HEK293 (cell line): ENCODE data around the gene PKP3.
A peak's percentile ranks its signal among the peaks of the same experiment; 100 is the strongest.
"Not testable (repeated sequence)": the region's sequence is repeated elsewhere in the genome, so short reads cannot be mapped to it uniquely, and the experiment has no call there.

Experiments used
- CTCF ChIA-PET: fragments of 350-600 bp; formaldehyde crosslinking; extraction: SDS; loops from one replicate; lab custom pipeline; 2021; ENCODE audit warnings: antibody characterized with exemption; lab: Yijun Ruan, JAX
- POLR2A ChIA-PET: fragments of 300-600 bp; formaldehyde crosslinking; extraction: SDS; loops from one replicate; lab custom pipeline; 2020; ENCODE audit warnings: antibody characterized with exemption, inconsistent platforms; lab: Yijun Ruan, JAX
- H3K27ac ChIP-seq: fragments of 200-500 bp; sonication (Bioruptor generic); 2 replicates; pipeline ENCODE4 v1.5.1; 2014; ENCODE audit warnings: low read depth, low read length, control low read depth, inconsistent platforms; ENCODE audit errors: extremely low read depth
- H3K36me3 ChIP-seq, 2 experiments: fragments of 200-500 bp in 1 of 2; sonication (Bioruptor generic) in 1 of 2; 1 replicate in 1 of 2; 2 replicates in 1 of 2; pipeline ENCODE4 v1.5.1; 2014 to 2017; ENCODE audit warnings: inconsistent platforms in 2 of 2, low read length in 2 of 2; ENCODE audit not compliant: control insufficient read depth in 2 of 2, insufficient read depth in 1 of 2
- H3K4me1 ChIP-seq: fragments of 200-500 bp; sonication (Bioruptor generic); 2 replicates; pipeline ENCODE4 v1.5.1; 2014; ENCODE audit warnings: mild to moderate bottlenecking, low read length, inconsistent platforms; ENCODE audit not compliant: control insufficient read depth, insufficient read depth
- H3K4me3 ChIP-seq: 2 replicates; pipeline ENCODE4 v1.5.1; 2011; ENCODE audit warnings: low read depth, mild to moderate bottlenecking, control low read depth, low read length, moderate library complexity
- H3K9me3 ChIP-seq: fragments of 200-500 bp; sonication (Bioruptor generic); 2 replicates; pipeline ENCODE4 v1.5.1; 2014; ENCODE audit warnings: low read depth, low read length, inconsistent platforms; ENCODE audit not compliant: control insufficient read depth, insufficient read depth
- BCL11A ChIP-seq: fragments of 450-650 bp; formaldehyde crosslinking; IDR thresholded peaks from 2 replicates; pipeline ENCODE4 v1.5.1; 2016; ENCODE audit warnings: low read depth, missing biosample characterization, missing genetic modification characterization
- GLI2 ChIP-seq: fragments of 450-650 bp; formaldehyde crosslinking; IDR thresholded peaks from 2 replicates; pipeline ENCODE4; 2017; ENCODE audit warnings: missing biosample characterization, missing genetic modification characterization, low read depth, borderline replicate concordance
- KLF16 ChIP-seq: fragments of 450-650 bp; formaldehyde crosslinking; IDR thresholded peaks from 2 replicates; pipeline ENCODE4 v1.5.1; 2017; ENCODE audit warnings: missing biosample characterization, missing genetic modification characterization
- KLF17 ChIP-seq: fragments of 450-650 bp; formaldehyde crosslinking; IDR thresholded peaks from 2 replicates; pipeline ENCODE4 v1.5.1; 2016; ENCODE audit warnings: missing biosample characterization, missing genetic modification characterization
- RBAK ChIP-seq: fragments of 450-650 bp; formaldehyde crosslinking; IDR thresholded peaks from 2 replicates; pipeline ENCODE4 v1.5.1; 2016; ENCODE audit warnings: missing biosample characterization, missing genetic modification characterization
- SCRT1 ChIP-seq: fragments of 450-650 bp; formaldehyde crosslinking; IDR thresholded peaks from 2 replicates; pipeline ENCODE4 v1.5.1; 2016; ENCODE audit warnings: missing biosample characterization, missing genetic modification characterization, borderline replicate concordance
- SCRT2 ChIP-seq: fragments of 450-650 bp; formaldehyde crosslinking; IDR thresholded peaks from 2 replicates; pipeline ENCODE4 v1.5.1; 2016; ENCODE audit warnings: missing biosample characterization, missing genetic modification characterization
- ZFP69B ChIP-seq: fragments of 450-650 bp; formaldehyde crosslinking; IDR thresholded peaks from 2 replicates; pipeline ENCODE4 v1.5.1; 2016; ENCODE audit warnings: missing biosample characterization, missing genetic modification characterization
- ZIC2 ChIP-seq: fragments of 450-650 bp; formaldehyde crosslinking; IDR thresholded peaks from 2 replicates; pipeline ENCODE4 v1.5.1; 2016; ENCODE audit warnings: missing biosample characterization, missing genetic modification characterization
- ZNF146 ChIP-seq: fragments of 450-650 bp; formaldehyde crosslinking; IDR thresholded peaks from 2 replicates; pipeline ENCODE4 v1.5.1; 2016; ENCODE audit warnings: missing biosample characterization, missing genetic modification characterization
- ZNF23 ChIP-seq: fragments of 450-650 bp; formaldehyde crosslinking; IDR thresholded peaks from 2 replicates; pipeline ENCODE4 v1.5.1; 2016; ENCODE audit warnings: missing biosample characterization, missing genetic modification characterization, borderline replicate concordance
- ZNF292 ChIP-seq: fragments of 450-650 bp; formaldehyde crosslinking; IDR thresholded peaks from 2 replicates; pipeline ENCODE4 v1.5.1; 2016; ENCODE audit warnings: low read depth, missing biosample characterization, missing genetic modification characterization, borderline replicate concordance
- ZNF518A ChIP-seq: fragments of 450-650 bp; formaldehyde crosslinking; conservative IDR thresholded peaks from 2 replicates; pipeline ENCODE4 v1.5.1; 2016; ENCODE audit warnings: low read depth, missing biosample characterization, missing genetic modification characterization
- ZNF558 ChIP-seq: fragments of 450-650 bp; formaldehyde crosslinking; IDR thresholded peaks from 2 replicates; pipeline ENCODE4 v1.5.1; 2016; ENCODE audit warnings: missing biosample characterization, missing genetic modification characterization
- ZNF623 ChIP-seq: fragments of 450-650 bp; formaldehyde crosslinking; IDR thresholded peaks from 2 replicates; pipeline ENCODE4 v1.5.1; 2016; ENCODE audit warnings: missing biosample characterization, missing genetic modification characterization
- ZNF76 ChIP-seq: fragments of 450-650 bp; formaldehyde crosslinking; IDR thresholded peaks from 2 replicates; pipeline ENCODE4; 2016; ENCODE audit warnings: low read depth, missing biosample characterization, missing genetic modification characterization, borderline replicate concordance
- ZNF768 ChIP-seq: fragments of 450-650 bp; formaldehyde crosslinking; IDR thresholded peaks from 2 replicates; pipeline ENCODE4 v1.5.1; 2018; ENCODE audit warnings: missing biosample characterization, mild to moderate bottlenecking, missing genetic modification characterization
- TF ChIP-seq, protein P1 (sequence below): fragments of 450-650 bp; formaldehyde crosslinking; IDR thresholded peaks from 2 replicates; pipeline ENCODE4 v1.5.1; 2016; ENCODE audit warnings: missing biosample characterization, missing genetic modification characterization
- TF ChIP-seq, protein P2 (sequence below): fragments of 450-650 bp; formaldehyde crosslinking; IDR thresholded peaks from 2 replicates; pipeline ENCODE4 v1.5.1; 2016; ENCODE audit warnings: missing biosample characterization, missing genetic modification characterization
- TF ChIP-seq, protein P3 (sequence below): fragments of 450-650 bp; formaldehyde crosslinking; IDR thresholded peaks from 2 replicates; pipeline ENCODE4 v1.5.1; 2017; ENCODE audit warnings: missing biosample characterization, missing genetic modification characterization

Gene PKP3

GRCh38 chr11:387193-387793 is 6.7 kb upstream of the PKP3 start (continued):
- TF ChIP-seq, protein P1, sequence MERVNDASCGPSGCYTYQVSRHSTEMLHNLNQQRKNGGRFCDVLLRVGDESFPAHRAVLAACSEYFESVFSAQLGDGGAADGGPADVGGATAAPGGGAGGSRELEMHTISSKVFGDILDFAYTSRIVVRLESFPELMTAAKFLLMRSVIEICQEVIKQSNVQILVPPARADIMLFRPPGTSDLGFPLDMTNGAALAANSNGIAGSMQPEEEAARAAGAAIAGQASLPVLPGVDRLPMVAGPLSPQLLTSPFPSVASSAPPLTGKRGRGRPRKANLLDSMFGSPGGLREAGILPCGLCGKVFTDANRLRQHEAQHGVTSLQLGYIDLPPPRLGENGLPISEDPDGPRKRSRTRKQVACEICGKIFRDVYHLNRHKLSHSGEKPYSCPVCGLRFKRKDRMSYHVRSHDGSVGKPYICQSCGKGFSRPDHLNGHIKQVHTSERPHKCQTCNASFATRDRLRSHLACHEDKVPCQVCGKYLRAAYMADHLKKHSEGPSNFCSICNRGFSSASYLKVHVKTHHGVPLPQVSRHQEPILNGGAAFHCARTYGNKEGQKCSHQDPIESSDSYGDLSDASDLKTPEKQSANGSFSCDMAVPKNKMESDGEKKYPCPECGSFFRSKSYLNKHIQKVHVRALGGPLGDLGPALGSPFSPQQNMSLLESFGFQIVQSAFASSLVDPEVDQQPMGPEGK (tag by site-specific recombination): no peak
- no peak for TF ChIP-seq ZNF768 (tag by site-specific recombination)
- no peak for TF ChIP-seq ZNF146 (tag by site-specific recombination)
- TF ChIP-seq ZNF558 (tag by site-specific recombination): no peak

DNA sequence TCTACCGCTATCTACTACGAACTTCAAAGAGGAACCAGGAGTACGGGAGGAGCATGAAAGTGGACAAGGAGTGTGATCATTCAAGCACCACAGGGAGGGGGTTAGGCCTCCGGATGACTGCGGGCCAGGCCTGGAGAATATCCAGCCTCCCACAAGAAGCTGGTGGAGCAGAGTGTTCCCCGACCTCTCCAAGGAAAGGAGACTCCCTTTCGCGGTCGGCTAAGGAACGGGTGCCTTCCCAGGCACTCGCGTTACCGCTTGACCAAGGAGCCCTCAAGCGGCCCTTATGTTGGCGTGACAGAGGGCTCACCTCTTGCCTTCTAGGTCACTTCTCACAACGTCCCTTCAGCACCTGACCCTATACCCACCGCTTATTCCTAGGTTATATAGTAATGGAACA is 4.6 kb upstream of the PKP3 start:
- H3K4me1 ChIP-seq, H3K27ac ChIP-seq, H3K36me3 ChIP-seq, CTCF ChIA-PET, POLR2A ChIA-PET, H3K9me3 ChIP-seq, H3K4me3 ChIP-seq: not testable (repeated sequence)

- ChIA-PET POLR2A (no interaction called here), CTCF (no interaction called here)
- no peak overlapping the region for H3K27ac ChIP-seq
These were observed 3.8 kb upstream of the PKP3 start for GRCh38 chr11:390175-390574.

More at GRCh38 chr11:390175-390574, 3.8 kb upstream of the PKP3 start:
- H3K4me1 ChIP-seq: no peaks in the 10 kb centered on the region; the same call in 1 of the 2 replicates
- TF ChIP-seq ZIC2 (tag by site-specific recombination) (no peak), ZFP69B (no peak), BCL11A (no peak), ZNF23 (tag by site-specific recombination) (no peak), SCRT1 (tag by site-specific recombination) (peak; percentile 63; the same call in 1 of the 2 replicates), ZNF518A (tag by site-specific recombination) (no peak), KLF17 (tag by site-specific recombination) (no peak), RBAK (tag by site-specific recombination) (no peak), SCRT2 (tag by site-specific recombination) (peak; percentile 81), ZNF292 (tag by site-specific recombination) (no peak), ZNF76 (tag by site-specific recombination) (no peak), KLF16 (no peak), GLI2 (tag by site-specific recombination) (no peak), ZNF623 (tag by site-specific recombination) (no peak)
- TF ChIP-seq, protein P2, sequence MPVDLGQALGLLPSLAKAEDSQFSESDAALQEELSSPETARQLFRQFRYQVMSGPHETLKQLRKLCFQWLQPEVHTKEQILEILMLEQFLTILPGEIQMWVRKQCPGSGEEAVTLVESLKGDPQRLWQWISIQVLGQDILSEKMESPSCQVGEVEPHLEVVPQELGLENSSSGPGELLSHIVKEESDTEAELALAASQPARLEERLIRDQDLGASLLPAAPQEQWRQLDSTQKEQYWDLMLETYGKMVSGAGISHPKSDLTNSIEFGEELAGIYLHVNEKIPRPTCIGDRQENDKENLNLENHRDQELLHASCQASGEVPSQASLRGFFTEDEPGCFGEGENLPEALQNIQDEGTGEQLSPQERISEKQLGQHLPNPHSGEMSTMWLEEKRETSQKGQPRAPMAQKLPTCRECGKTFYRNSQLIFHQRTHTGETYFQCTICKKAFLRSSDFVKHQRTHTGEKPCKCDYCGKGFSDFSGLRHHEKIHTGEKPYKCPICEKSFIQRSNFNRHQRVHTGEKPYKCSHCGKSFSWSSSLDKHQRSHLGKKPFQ: no peak
- TF ChIP-seq, protein P3, sequence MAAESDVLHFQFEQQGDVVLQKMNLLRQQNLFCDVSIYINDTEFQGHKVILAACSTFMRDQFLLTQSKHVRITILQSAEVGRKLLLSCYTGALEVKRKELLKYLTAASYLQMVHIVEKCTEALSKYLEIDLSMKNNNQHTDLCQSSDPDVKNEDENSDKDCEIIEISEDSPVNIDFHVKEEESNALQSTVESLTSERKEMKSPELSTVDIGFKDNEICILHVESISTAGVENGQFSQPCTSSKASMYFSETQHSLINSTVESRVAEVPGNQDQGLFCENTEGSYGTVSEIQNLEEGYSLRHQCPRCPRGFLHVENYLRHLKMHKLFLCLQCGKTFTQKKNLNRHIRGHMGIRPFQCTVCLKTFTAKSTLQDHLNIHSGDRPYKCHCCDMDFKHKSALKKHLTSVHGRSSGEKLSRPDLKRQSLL (tag by site-specific recombination): no peak
- TF ChIP-seq, all 188 proteins: peak for 2
- no peaks in the 10 kb centered on the region for H3K36me3 ChIP-seq
- no peak overlapping the region for H3K4me3 ChIP-seq
- H3K9me3 ChIP-seq: no peaks in the 10 kb centered on the region
